GM21390 (cell line): Measurements from ENCODE around the gene NSD2.
"Not testable (repeated sequence)": the region's sequence is repeated elsewhere in the genome, so short reads cannot be mapped to it uniquely, and the experiment has no call there.

ENCODE experiments used
- ATAC-seq: cut with Tn5 transposase; IDR thresholded peaks from one replicate; pipeline ENCODE4 v1.9.1; 2021; ENCODE audit not compliant: unreplicated experiment

NSD2 gene

GRCh38 chr4:2031161-2031560, 160.0 kb downstream of the NSD2 start:
- not testable (repeated sequence) for ATAC-seq
